GM03348 (cell line): ENCODE data around the gene PPP1R11.
"Not testable (repeated sequence)": the region's sequence is repeated elsewhere in the genome, so short reads cannot be mapped to it uniquely, and the experiment has no call there.

Source experiments
- DNase-seq: peaks from one replicate; pipeline ENCODE4 v3.0.0; 2012; ENCODE audit warnings: low spot score

Gene PPP1R11

GRCh38 chr6:30097902-30098768 is 31.1 kb downstream of the PPP1R11 start:
- DNase-seq: no peak

GRCh38 chr6:30100154-30100553 is 33.2 kb downstream of the PPP1R11 start:
- DNase-seq: no peak

- DNase-seq: peak; percentile 42
Measured at GRCh38 chr6:30100585-30101443, 33.8 kb downstream of the PPP1R11 start.

GRCh38 chr6:30101444-30102413 is 34.7 kb downstream of the PPP1R11 start:
- peak; percentile 96 for DNase-seq

- DNase-seq: peak; percentile 63
Measured at GRCh38 chr6:30102414-30102969, 35.5 kb downstream of the PPP1R11 start.

- peak; percentile 90 for DNase-seq
Measured at GRCh38 chr6:30102970-30103871, 36.2 kb downstream of the PPP1R11 start.

- DNase-seq: no peak
Measured at GRCh38 chr6:30103872-30104179, 36.8 kb downstream of the PPP1R11 start.

- no peak for DNase-seq
Measured at GRCh38 chr6:30104661-30105060, 37.7 kb downstream of the PPP1R11 start.

GRCh38 chr6:30111266-30111856 is 44.4 kb downstream of the PPP1R11 start:
- no peak for DNase-seq

- no peak for DNase-seq
Measured at GRCh38 chr6:30112402-30112994, 45.5 kb downstream of the PPP1R11 start.

GRCh38 chr6:30113003-30113759 is 46.2 kb downstream of the PPP1R11 start, which contains the start of gene TRIM31:
Gene TRIM31 (minus strand): TSS chr6:30113090. CDS start chr6:30112805, 285 bp downstream.
- no peak for DNase-seq

- no peak for DNase-seq
Measured at GRCh38 chr6:30113841-30114240, 46.8 kb downstream of the PPP1R11 start.

- DNase-seq: no peak
Measured at GRCh38 chr6:30116724-30117123, 49.7 kb downstream of the PPP1R11 start.

GRCh38 chr6:30118691-30119090 is 51.7 kb downstream of the PPP1R11 start:
- not testable (repeated sequence) for DNase-seq
